Dermis microvascular lymphatic vessel endothelial cell (primary cell): ENCODE measurements around the gene KANSL3. TPM values are rescaled to one million over a fixed set of nuclear protein-coding genes. Genes with fewer than 3 reads are reported as not detected.

Experiments used
- DNase-seq, 2 donors: peaks; one replicate each; pipeline versions ENCODE4 v3.0.0 to v3.0.0-alpha.2; 2010; ENCODE audit warnings: low read depth in 2 of 2
- total RNA-seq: library from RNA; depleted of rRNA; stranded (reverse); fragments of >200 nt; gene quantifications from 2 replicates; pipeline ENCODE4 v1.2.1, GENCODE V29; 2014

KANSL3 gene
- total RNA-seq, 1 donor from 2014 or later, result 18.5 TPM

DNA sequence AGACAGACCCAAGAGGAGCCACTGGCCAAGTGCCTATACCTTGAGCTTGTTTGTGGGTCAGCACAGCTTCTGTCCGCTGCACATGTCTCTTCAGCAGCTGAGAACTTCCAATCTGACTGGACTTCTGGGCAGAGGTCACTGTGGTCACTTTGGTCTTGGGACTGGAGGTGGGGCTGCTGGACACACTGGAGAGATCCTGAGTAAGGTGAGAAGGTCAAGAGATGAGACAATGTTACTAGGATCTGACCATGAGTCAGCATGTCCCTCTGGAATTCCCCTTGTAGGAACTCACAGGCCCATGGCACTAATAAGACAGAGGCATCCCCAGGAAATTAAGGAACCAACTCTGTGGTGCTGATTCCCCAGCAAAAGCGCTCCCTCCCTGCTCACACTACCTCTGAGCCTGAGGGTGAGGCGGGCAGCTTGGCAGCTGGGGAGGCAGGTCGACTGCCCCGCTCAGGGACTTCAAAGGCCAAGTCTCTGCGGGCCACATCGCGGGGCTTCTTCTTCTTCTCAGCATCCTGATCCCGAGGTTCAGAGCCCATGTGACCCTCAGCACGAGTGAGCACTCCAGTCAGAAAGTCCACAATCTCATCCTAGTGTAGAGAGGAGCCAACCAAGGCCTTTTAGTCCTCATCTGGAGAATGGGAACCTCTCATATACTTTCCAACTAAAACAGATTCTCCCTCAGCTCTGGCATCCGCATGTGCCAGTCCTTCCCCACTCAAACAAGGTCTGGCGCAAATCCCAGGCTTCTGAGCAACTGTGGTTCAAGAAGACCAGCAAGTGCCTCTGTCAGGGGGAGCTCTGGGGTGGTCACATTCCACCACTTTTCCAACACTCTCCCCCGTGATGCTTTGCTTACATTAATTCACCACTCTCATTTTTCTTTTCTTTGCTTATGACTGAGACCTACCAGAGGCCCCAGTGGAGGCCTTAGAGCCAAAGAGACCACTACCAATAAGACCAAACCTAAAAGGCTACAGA, 29.4 kb downstream of the KANSL3 start:
- DNase-seq, result peak in 1 of 2 donors; percentile 55

DNA sequence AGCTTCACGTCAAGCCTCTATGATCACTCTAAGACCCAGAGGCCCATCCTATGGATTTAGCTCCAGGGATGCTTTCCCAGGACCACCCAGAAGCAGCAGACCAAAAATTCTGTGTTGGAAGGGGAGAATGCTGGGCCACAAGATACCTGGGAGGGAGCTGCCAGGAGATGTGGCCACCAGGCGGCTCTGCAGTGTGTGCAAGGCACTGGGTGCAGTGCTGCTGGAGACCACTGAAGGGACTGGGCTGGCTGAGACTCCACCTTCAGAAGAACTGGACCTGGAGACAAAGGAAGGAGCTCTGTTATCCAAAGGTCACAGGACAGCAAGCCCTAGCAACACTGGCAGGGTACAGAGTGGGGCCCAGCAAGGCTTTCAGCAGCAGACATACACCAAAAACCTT, 34.0 kb downstream of the KANSL3 start:
- DNase-seq, result no peak

DNA sequence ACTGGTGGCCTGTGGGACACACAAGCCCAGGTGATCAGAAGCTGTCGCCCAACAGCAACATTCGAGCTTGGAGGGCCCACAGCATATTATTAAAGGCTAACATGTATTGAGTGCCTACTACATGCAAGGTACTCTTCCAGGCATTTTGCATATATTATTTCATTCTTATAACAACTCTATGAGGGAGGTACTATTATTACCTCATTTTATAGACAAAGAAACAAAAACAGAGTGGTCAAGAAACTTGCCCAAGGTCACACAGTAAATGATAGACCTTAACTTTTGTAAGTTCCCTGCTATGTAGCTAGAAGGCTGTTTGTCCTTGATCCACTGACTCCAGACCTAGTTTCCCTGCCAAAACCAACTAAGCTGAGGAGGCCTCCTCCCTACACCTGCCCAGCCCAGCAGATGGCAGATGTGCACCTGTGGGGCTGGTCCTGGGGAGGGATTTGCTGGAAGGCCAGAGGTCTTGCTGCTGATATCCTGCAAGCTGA, 35.7 kb downstream of the KANSL3 start:
- DNase-seq, result no peak

DNA sequence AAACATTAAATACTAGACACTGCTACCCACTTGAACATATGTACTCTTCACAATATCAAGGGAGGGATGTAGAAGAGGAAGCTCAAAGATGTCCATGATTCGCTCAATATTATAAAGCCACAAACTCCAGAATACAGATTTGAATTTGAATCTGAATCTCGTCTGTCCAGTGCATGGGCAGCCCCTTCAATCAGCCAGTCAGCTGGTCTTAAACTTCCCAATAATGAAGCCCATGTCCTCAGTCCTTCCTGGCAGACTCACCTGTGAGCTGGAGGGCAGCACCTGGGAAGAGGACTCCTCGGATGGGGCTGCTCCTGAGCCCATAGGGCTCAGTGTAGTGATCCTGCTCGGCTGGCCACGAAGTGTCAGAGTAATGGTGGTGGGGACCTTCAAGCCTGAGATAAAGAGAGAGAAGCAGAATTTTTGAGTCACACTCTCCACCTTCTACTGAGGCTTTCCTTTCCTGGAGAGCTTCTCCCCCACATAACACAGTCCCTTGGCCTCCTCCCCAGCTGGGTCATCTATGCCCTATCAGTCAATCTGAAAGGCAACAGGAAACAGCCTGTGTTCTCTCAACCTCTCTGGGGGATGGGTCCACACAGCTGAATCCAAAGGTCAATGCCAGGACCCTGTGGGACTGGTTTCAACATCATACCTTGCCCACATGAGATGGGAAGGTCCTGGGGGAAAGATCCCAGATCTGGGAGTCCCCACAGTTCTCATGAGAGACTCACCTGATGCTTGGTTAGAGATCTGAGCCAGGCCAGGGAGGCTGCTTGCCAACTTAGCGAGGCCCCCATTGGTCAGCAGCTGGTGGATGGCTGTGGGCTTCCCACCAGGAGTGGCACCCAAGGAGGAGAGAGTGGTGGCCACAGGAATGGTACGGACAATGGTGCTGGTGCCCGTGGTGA, 36.5 kb downstream of the KANSL3 start:
- DNase-seq, result no peak

DNA sequence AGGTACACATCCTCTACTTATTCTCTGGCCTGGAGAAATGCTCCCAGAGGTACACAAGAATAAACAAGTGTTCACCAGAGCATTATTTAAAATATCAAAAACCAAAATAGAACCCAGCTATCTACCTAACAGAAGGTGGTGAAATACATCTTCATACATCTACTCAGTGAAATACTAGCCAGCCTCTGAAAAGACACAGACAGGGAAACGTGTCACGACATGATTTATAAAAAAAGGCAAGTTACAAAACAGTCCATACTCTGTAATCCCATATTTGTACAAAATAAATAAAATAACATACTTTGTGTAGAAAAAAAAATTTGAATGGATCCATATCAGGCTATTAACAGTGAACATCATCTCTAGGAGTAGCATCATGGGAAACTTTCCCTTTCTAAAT, 38.2 kb downstream of the KANSL3 start:
- DNase-seq, result no peak

DNA sequence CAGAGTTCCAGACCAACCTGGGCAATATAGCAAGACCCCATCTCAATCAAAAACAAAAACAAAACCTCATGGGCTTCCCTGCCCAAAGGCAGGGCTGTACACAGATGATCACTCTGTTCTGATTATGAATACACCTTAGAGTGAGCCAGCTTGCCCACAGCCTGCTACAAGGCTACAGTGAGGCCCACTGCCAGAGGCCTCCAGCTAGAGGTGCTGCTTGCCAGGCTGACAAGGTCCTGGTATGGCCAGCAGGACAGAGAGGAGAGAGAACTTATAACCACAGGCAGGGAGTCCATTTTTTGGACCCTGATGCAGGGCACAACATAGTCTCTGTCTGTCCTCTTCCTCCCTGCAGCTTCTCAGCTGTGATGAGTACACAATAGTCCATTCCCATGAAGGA, 41.5 kb downstream of the KANSL3 start:
- no peak for DNase-seq

DNA sequence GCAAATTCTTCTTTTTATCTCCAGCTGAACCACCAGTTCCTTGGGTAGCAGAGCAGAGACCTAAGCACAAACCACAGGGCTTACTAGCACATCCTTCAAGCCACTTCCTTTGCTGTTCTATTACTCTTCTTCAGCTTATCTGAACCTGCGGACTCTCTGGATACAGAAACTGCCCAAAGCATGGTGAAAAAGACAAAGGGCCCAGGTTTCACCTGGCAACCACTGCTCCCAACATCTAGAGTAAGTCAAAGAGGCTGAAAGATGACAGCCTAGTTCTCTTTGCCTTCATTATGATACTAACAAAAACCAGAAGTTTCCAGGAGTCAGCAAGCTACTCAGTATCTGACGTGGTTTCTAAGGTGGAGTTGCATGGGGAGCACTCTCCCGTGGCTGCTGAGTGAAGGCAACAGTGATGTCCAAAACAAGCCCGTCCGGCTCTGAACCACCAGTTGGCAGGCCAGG, 43.4 kb downstream of the KANSL3 start:
- DNase-seq, result no peak

DNA sequence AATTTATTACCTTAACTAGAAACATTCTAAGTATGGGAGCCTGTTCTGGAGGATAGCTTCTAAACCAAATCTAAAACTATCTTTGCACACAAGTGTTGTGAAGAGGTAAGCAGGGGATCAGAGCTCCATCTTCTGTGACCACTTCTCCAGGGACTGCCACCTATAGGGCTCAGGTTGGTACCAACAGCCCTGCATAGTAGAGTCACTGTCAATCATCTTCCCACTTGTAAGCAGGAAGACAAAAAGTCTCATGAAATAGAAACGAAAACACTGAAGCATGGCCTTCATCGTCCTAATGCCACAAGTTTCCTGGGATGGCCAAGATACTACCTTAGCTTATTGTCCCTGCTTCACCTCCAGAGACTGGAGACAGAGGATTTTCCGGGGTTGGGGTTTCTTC, 43.8 kb downstream of the KANSL3 start:
- no peak for DNase-seq

DNA sequence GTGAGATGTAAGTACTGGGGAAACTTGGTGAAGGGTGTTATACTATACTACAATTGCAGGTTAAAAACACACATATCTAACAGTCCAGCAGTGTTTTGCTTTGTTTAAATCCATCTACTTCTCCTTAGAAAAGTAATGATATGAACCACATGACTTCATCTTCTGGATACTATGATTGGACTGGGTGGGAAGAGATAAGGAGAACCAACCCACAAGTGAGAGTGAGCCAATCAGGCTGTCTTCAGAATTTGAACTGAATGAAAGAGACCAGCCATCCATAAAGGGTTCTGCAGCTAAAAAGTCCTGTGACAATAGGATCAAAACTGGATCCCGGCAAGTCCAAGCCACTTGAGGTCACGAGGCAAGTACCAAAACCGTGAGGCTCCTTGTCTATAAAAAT, 46.6 kb downstream of the KANSL3 start:
- no peak for DNase-seq

DNA sequence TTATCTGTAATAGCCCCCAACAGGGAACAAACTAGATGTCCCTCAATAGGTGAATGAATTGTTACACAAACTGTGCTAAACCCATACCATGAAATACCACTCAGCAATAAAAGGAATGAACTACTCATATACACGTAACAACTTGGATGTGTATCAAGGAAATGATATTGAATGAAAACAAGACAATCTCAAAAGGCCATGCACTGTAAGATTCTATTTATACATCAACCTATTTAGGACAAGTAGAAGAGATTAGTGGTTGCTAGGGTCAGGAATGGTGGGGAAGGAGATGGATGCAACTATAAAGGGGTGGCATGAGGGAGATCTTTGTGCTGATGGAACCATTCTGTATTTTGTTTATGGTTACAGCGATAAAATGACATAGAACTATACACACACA, 47.1 kb downstream of the KANSL3 start:
- no peak for DNase-seq

DNA sequence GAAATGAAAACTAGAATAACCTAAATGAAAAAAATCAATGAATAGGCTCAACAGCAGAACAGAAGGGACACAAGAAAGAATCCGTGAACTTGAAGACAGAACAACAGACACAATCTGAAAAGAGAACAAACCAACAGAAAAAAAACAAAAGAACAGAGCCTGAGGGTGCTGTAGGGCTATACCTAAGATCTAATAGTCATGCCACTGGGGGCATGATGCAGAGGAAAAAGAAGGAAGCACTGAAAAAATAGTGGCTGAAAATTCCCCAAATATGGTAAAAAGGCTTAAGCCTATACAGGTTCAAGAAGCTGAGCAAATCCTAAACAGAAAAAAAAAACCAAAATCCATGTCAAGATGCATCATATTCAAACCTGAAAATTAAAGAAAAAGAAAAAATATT, 50.3 kb downstream of the KANSL3 start:
- no peak for DNase-seq

DNA sequence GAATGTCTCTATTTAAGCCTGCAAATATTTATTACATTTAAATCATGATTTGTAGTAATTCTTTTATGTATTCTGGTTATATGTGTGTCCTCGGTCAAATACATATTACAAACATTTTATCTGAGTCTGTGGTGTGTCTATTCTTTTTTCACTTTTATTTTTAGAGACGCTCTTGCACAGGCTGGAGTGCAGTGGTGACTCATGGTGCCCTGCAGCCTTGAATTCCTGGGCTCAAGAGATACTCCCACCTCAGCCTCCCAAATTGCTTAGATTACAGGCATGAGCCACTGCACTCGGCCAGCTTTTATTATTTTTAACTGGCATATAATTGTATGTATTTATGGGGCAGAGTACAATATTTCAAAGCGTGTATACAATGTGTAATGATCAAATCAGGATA, 54.1 kb downstream of the KANSL3 start:
- no peak for DNase-seq

DNA sequence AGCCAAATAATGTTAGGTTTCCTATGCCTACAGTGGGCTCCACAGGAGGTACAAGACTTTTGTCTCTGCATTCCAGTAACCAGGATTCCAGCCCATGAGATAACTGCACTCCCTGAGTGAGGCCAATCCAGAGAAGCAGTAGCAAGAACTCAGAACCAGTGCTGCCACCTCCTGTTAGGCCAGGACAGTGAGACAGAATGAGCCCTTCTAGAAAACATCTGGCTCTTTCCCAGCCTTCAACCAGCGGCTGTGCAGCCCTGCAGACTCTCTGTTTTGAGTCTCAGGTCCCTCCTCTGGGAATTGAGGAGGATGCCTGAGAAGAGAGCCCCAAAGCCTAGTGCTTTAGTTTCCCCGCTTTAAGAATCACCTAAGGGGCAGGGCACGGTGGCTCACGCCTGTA, 57.3 kb downstream of the KANSL3 start:
- peak in 1 of 2 donors; percentile 54 for DNase-seq

DNA sequence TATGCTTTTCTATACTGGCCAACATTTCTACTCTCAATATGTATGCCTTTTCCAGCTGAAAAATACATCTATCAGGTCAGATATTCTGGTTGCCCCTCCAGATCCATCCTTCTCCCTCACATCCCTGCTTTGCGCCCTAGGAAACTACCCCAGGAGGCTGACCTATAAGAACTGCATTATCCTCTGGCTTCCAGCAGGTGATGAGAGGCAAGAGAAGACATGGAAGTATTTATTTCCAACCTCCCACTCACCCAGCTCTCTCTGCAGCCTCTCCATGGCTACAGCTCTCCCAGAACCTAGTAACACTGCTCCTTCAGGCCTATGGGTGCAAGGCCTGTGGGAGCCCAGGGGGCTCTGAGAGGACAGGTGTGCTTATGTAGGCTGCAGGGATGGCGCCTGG, 58.7 kb downstream of the KANSL3 start:
- DNase-seq, result no peak

DNA sequence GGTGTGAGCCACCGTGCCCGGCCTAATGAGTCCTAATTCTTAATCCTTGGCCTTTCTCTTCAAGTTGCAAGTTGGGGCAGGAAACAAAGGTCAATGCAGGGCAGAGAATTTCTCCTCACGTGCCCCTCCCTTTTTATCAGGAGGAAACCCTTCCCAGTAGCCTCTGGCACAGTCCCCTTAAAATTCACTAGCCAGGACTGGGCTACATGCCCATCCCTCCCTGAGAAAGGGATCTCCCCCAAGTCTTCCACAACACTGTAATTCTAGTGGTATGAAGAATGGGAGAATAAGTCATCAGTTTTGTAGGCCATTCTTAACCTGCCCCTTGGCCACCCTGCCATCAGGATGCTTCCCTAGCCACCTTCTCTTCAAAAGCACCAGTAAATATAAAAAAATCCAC, 59.4 kb downstream of the KANSL3 start:
- DNase-seq, result no peak

DNA sequence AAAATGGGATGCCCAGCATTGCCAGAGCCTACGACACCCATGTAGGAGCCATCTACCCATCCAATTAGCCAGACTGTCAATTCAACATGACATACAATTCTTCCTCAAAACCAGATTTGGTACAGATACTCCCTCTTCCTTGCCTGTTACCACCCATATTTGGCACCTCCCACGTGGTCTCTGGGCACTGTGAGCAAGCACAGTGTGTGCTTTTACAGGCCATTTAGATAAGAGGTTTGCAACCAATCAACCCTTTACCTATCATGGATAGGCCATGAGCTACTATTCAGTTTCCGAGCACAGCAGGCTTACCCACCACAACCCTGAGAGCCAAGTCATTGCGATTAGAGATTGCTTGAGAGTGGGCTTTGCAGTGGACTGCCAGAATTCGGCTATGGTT, 60.6 kb downstream of the KANSL3 start:
- no peak for DNase-seq

DNA sequence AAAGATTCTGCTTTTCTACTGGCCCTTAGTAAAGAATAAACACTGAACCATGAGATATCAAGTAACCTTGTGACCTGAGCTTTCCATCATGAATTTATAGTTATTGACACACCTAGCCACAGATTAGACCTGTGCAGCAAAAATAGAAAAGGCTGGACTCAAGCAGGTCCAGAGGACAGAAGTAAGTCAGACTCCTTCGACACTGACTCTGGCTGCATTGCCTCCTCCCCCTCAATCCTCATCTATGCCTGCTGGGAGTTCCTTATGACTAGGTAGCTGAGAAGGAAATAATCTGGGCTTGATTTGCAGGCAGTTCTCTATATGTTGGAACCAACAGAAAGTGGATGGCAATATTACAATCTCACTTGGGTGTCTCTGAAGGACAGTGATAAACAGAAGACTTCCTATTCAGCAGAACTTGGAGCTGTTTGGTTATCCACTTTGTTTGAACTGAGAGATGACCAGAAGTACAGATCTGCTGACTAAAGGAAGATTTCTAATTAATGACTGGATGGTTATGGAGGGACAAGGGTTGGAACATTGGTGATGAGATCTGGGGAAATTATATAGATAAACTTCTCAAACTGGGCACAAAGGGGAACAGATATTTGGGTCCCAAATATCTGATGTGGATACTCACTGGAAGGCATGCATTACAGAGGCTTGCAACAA, 62.2 kb downstream of the KANSL3 start:
- no peak for DNase-seq

DNA sequence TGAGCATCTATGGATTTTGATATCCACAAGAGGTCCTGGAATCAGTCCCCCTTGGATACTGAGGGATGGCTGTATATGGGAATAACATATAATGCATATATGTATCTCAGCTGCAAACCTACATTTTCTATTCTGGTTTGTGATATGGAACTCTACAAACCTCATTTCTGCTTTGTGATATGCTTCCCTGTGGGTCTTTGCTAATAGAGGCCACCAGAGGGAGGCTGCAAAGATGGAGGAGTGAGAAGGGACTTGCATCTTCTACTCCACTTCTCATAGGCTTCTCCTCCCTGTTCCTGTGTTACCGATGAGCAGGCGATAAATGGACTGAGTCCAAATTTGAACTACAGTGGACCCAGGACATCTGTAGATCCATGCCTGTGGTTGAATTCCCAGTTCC, 63.7 kb downstream of the KANSL3 start:
- DNase-seq, result no peak

DNA sequence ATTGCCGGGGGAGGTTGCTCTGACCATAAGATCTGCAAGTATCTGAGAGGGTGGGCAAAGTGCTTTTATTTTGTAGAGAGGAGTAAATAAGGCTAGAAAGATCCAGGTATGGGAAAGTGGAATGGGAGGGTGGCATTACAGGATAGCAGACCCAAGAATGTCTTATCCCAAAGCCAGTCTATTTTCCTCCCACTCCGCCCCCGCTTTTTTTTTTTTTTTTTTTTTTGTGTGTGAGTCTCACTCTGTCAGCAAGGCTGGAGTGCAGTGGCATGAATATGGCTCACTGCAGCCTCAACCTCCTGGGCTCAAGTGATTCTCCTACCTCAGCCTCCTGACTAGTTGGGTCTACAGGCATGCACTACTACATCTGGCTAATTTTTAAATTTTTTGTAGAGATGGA, 70.0 kb downstream of the KANSL3 start:
- no peak for DNase-seq

DNA sequence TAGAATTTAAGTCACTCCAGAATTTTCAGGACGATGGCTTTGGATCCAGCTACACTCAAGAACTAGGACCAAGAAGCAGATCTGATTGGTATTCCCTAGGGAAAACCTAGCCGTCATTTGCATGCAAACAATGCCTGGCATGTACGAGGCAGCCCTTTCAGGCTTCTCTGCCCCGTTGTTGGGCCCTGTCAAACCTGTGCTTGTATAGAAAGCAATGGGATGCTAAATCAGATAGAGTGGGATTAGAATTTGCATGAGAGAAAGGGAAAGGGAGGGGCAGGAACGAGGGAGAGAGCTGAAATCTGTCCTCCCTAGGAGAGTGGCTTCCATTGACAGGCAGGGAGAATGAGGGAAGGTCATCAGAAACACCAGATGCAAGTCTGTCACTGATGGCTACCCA, 73.0 kb downstream of the KANSL3 start:
- DNase-seq, result no peak

DNA sequence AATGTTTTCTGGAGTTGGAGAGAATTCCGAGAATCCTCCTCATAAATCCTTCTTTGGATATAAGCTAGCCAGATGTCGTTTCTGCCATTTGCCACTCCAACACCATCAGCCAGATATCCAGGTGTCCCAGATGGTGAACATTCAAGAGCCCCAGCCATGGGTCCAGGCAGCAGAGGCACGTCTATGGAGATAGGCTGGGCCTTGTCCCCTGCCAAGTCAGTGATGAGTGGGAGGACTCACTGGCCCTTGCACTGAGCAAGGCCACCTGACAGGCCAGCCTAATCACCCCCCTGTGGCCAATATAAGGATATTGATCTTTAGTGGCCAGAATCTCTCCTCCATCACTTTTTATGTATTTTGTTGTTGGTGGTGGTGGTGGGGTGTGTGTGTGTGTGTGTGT, 73.5 kb downstream of the KANSL3 start:
- no peak for DNase-seq

DNA sequence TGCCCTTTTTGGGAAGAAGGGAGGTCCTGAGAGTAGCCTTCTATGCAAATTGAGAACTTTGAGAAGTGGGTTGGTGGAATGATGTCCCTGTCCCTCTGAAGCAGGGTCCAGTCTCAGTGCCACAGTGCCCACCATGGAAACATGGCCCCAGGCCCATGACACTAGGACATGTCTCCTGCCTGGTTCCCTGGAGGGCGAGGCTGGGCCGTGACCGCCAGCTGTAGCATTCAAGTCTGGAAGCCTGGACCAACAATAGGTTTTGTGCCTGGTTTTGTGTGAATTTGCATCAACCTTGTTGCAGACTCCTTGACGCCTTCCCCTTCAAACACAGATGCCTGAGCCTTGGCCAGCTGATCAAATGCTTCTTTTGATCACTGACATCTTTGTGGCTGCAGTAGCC, 74.1 kb downstream of the KANSL3 start:
- DNase-seq, result no peak
